ENCODE data around the gene KLHL14. TPM values are rescaled to one million over a fixed set of nuclear protein-coding genes. Genes with fewer than 3 reads are reported as not detected.

KLHL14 gene
- total RNA-seq, 4 donors from 2014 or later, result 0.28 to 14.0 (median 1.1) TPM

GRCh38 chr18:32750328-32750727 is 22.5 kb downstream of the KLHL14 start:
- no peak for DNase-seq
- no peak overlapping the region for H3K27ac ChIP-seq
- H3K4me3 ChIP-seq, result no peak overlapping the region
- TF ChIP-seq CTCF (IDR thresholded peaks at IDR 0.05) (no peak), POLR2A (IDR thresholded peaks at IDR 0.05) (no peak)
- no peaks in the 10 kb centered on the region for H3K36me3 ChIP-seq
- H3K27me3 ChIP-seq, result no peaks in the 10 kb centered on the region
- H3K9me3 ChIP-seq, result no peaks in the 10 kb centered on the region
- no peaks in the 10 kb centered on the region for H3K4me1 ChIP-seq

GRCh38 chr18:32749809-32750208 is 23.0 kb downstream of the KLHL14 start:
- H3K27me3 ChIP-seq, result no peaks in the 10 kb centered on the region
- DNase-seq, result no peak
- no peaks in the 10 kb centered on the region for H3K4me1 ChIP-seq
- no peak overlapping the region for H3K27ac ChIP-seq
- no peaks in the 10 kb centered on the region for H3K36me3 ChIP-seq
- TF ChIP-seq CTCF (IDR thresholded peaks at IDR 0.05) (no peak), POLR2A (IDR thresholded peaks at IDR 0.05) (no peak)
- H3K9me3 ChIP-seq, result no peaks in the 10 kb centered on the region
- no peak overlapping the region for H3K4me3 ChIP-seq

- H3K27me3 ChIP-seq, result no peaks in the 10 kb centered on the region
- TF ChIP-seq POLR2A (IDR thresholded peaks at IDR 0.05) (no peak), CTCF (IDR thresholded peaks at IDR 0.05) (no peak)
- H3K9me3 ChIP-seq, result no peaks in the 10 kb centered on the region
- no peaks in the 10 kb centered on the region for H3K4me1 ChIP-seq
- H3K4me3 ChIP-seq, result no peak overlapping the region
- H3K36me3 ChIP-seq, result no peaks in the 10 kb centered on the region
- no peak for DNase-seq
- H3K27ac ChIP-seq, result no peak overlapping the region
Observed at GRCh38 chr18:32742579-32742978, 30.2 kb downstream of the KLHL14 start.

GRCh38 chr18:32735781-32736180 is 37.0 kb downstream of the KLHL14 start:
- H3K9me3 ChIP-seq, result no peaks in the 10 kb centered on the region
- H3K4me1 ChIP-seq, result no peaks in the 10 kb centered on the region
- no peaks in the 10 kb centered on the region for H3K36me3 ChIP-seq
- no peak overlapping the region for H3K4me3 ChIP-seq
- H3K27ac ChIP-seq, result no peak overlapping the region
- no peak for DNase-seq
- no peaks in the 10 kb centered on the region for H3K27me3 ChIP-seq
- TF ChIP-seq CTCF (IDR thresholded peaks at IDR 0.05), result no peak
- no peak for TF ChIP-seq POLR2A (IDR thresholded peaks at IDR 0.05)

GRCh38 chr18:32734442-32734841 is 38.4 kb downstream of the KLHL14 start:
- Histone ChIP-seq H3K4me1 (no peaks in the 10 kb centered on the region), H3K27me3 (no peaks in the 10 kb centered on the region), H3K4me3 (no peak overlapping the region), H3K27ac (no peak overlapping the region), H3K9me3 (no peaks in the 10 kb centered on the region), H3K36me3 (no peaks in the 10 kb centered on the region)
- DNase-seq, result no peak
- TF ChIP-seq CTCF (IDR thresholded peaks at IDR 0.05) (no peak), POLR2A (IDR thresholded peaks at IDR 0.05) (no peak)

GRCh38 chr18:32732165-32732564 is 40.7 kb downstream of the KLHL14 start:
- H3K27me3 ChIP-seq, result no peaks in the 10 kb centered on the region
- no peak overlapping the region for H3K4me3 ChIP-seq
- H3K4me1 ChIP-seq, result no peaks in the 10 kb centered on the region
- TF ChIP-seq CTCF (IDR thresholded peaks at IDR 0.05), result no peak
- TF ChIP-seq POLR2A (IDR thresholded peaks at IDR 0.05), result no peak
- no peaks in the 10 kb centered on the region for H3K36me3 ChIP-seq
- H3K9me3 ChIP-seq, result no peaks in the 10 kb centered on the region
- no peak for DNase-seq
- H3K27ac ChIP-seq, result no peak overlapping the region

All from Peyer's patch (tissue), 4 donors.